ENCODE measurements around the gene CA10. TPM values are rescaled to one million over a fixed set of nuclear protein-coding genes. Genes with fewer than 3 reads are reported as not detected.

CA10 gene
- total RNA-seq, 1 experiment from 2014 or later: not detected

DNA sequence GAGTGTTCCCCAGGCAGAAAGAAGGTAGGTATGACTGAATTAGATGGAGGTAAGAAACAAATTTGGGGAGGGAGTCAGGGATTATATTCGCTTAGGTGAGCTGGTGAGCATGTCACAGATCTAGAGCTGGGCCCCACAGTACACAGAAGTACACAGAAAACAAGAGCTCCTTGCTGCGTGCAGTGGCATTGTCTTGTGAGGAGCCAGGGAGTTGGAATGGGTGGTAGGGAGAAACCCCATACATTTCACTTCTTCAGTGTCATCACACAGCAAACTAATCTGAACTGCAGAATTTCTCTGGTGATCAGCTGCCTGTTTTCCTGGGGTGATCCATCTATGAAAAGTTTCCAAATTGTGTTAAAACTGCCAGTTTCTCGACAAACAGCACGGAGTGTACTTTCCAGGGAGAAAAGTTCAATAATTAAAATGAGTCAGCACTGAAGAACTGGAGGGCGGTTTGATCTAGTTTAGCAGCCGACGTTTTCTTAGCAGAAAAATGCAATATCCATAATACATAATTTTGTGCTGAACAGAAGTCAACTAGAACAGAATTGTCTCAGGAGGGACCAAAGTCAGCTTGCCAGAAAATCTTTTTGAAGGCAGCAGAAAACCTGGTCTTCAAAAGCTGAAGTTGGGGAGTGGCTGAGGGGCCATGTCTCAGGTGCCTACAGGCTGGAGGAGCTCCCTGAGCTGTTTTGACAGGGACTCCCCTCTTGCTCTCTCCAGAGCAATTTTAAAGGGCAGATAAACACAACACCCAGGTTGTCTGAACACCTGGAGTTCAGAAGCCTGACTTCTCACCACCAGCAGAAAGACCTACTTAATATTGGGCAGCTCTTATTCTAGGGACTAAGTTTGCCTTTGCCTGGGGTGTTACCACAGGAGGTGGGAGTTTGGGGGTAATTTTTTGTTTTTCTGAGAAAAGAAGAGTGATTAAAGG, 448.6 kb downstream of the CA10 start:
- H3K79me2 ChIP-seq (ENCODE audit: low read depth): no peaks in the 10 kb centered on the region
- ChIA-PET POLR2A (ENCODE audit: unreplicated experiment) (no interaction called here), CTCF (interaction anchor here (0.5 kb wide), 1 partner anchor 394 kb away, joined by 3 read pairs; no protein-coding TSS in a partner anchor)
- no peak overlapping the region for H3K27ac ChIP-seq
- H2AFZ ChIP-seq: no peak overlapping the region
- intact Hi-C loops (cut with micrococcal nuclease; ENCODE audit: unreplicated experiment): no loop called here
- no peaks in the 10 kb centered on the region for H4K20me1 ChIP-seq (ENCODE audit: insufficient read depth)
- H3K9me3 ChIP-seq (ENCODE audit: insufficient read depth, low read depth): no peaks in the 10 kb centered on the region
- H3K4me3 ChIP-seq: no peak overlapping the region
- H3K36me3 ChIP-seq (ENCODE audit: low read depth): no peaks in the 10 kb centered on the region
- no peaks in the 10 kb centered on the region for H3F3A ChIP-seq (ENCODE audit: insufficient read depth, low read depth)
- no TSS peak for BruUV-seq (replicated peaks)
- no peak overlapping the region for H3K4me2 ChIP-seq
- no peaks in the 10 kb centered on the region for H3K9me2 ChIP-seq (ENCODE audit: insufficient read depth)
- no peaks in the 10 kb centered on the region for H3K4me1 ChIP-seq (replicated peaks; ENCODE audit: insufficient read depth)
- no peak for DNase-seq
- TF ChIP-seq, protein P1, sequence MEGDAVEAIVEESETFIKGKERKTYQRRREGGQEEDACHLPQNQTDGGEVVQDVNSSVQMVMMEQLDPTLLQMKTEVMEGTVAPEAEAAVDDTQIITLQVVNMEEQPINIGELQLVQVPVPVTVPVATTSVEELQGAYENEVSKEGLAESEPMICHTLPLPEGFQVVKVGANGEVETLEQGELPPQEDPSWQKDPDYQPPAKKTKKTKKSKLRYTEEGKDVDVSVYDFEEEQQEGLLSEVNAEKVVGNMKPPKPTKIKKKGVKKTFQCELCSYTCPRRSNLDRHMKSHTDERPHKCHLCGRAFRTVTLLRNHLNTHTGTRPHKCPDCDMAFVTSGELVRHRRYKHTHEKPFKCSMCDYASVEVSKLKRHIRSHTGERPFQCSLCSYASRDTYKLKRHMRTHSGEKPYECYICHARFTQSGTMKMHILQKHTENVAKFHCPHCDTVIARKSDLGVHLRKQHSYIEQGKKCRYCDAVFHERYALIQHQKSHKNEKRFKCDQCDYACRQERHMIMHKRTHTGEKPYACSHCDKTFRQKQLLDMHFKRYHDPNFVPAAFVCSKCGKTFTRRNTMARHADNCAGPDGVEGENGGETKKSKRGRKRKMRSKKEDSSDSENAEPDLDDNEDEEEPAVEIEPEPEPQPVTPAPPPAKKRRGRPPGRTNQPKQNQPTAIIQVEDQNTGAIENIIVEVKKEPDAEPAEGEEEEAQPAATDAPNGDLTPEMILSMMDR (conservative IDR thresholded peaks at IDR 0.05): no peak
- TF ChIP-seq EZH2 (IDR thresholded peaks at IDR 0.05; ENCODE audit: low read depth): no peak
- peaks cover 43% of the 10 kb centered on the region for H3K27me3 ChIP-seq (ENCODE audit: insufficient read depth, low read depth)

DNA sequence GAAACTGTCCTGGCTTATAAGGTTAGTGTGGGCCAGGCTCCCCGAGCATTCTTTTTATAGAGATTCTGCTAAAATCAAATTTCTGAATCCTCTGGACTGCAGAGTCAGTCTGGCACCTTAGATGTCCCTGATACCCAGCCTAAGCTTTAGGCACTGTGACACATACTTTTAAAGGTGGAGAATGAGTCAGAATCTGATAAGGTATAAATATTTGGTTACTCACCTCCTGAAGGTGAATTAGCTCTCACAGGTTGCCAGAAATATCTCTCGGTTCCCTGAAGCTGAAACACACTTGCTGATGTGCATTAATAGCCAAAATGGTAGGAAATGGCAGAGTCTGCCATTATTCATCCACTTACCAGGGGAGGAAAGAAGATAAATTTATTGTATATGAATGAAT, 451.3 kb downstream of the CA10 start:
- TF ChIP-seq, protein P1 (conservative IDR thresholded peaks at IDR 0.05): no peak
- no peak for TF ChIP-seq EZH2 (IDR thresholded peaks at IDR 0.05; ENCODE audit: low read depth)
- Histone ChIP-seq H3K9me3 (ENCODE audit: insufficient read depth, low read depth) (no peaks in the 10 kb centered on the region), H3K9me2 (ENCODE audit: insufficient read depth) (no peaks in the 10 kb centered on the region), H3K4me3 (no peak overlapping the region), H3K79me2 (ENCODE audit: low read depth) (no peaks in the 10 kb centered on the region), H3K27me3 (ENCODE audit: insufficient read depth, low read depth) (peaks cover 25% of the 10 kb centered on the region), H2AFZ (no peak overlapping the region), H3K4me1 (replicated peaks; ENCODE audit: insufficient read depth) (no peaks in the 10 kb centered on the region), H3F3A (ENCODE audit: insufficient read depth, low read depth) (no peaks in the 10 kb centered on the region), H3K36me3 (ENCODE audit: low read depth) (no peaks in the 10 kb centered on the region), H4K20me1 (ENCODE audit: insufficient read depth) (no peaks in the 10 kb centered on the region), H3K27ac (no peak overlapping the region), H3K4me2 (no peak overlapping the region)
- ChIA-PET POLR2A (ENCODE audit: unreplicated experiment) (no interaction called here), CTCF (no interaction called here)
- peak in 1 of 2 experiments; percentile 53 for DNase-seq
- intact Hi-C loops (cut with micrococcal nuclease; ENCODE audit: unreplicated experiment): no loop called here
- BruUV-seq (replicated peaks): no TSS peak

DNA sequence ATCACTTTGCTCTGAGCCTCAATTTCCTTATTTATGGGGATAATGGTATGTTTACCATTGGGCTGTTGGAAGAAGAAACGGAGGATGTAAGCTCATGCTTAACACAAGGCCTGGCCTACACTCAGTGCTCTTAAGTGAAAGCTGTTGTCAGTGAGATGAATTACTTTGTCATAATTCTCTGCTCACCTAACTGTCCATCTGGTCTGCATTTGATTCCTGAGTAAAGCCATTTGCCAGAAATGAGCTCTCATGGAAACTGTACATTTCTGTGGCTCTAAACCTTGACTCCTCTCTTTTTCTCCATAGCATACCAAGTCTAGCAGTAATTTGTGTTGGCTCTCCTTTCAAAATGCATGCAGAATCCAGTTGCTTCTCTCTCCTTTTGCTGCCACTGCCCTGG, 452.4 kb downstream of the CA10 start:
- Histone ChIP-seq H3K4me2 (no peak overlapping the region), H3K9me3 (ENCODE audit: insufficient read depth, low read depth) (no peaks in the 10 kb centered on the region), H3K4me1 (replicated peaks; ENCODE audit: insufficient read depth) (no peaks in the 10 kb centered on the region), H3K4me3 (no peak overlapping the region), H3K79me2 (ENCODE audit: low read depth) (no peaks in the 10 kb centered on the region), H4K20me1 (ENCODE audit: insufficient read depth) (no peaks in the 10 kb centered on the region), H3F3A (ENCODE audit: insufficient read depth, low read depth) (no peaks in the 10 kb centered on the region), H3K9me2 (ENCODE audit: insufficient read depth) (no peaks in the 10 kb centered on the region), H3K27ac (no peak overlapping the region), H3K27me3 (ENCODE audit: insufficient read depth, low read depth) (peaks cover 15% of the 10 kb centered on the region), H3K36me3 (ENCODE audit: low read depth) (no peaks in the 10 kb centered on the region), H2AFZ (no peak overlapping the region)
- POLR2A ChIA-PET (ENCODE audit: unreplicated experiment): no interaction called here
- no TSS peak for BruUV-seq (replicated peaks)
- no peak for DNase-seq
- CTCF ChIA-PET: no interaction called here
- TF ChIP-seq, protein P1 (conservative IDR thresholded peaks at IDR 0.05): no peak
- TF ChIP-seq EZH2 (IDR thresholded peaks at IDR 0.05; ENCODE audit: low read depth): no peak
- intact Hi-C loops (cut with micrococcal nuclease; ENCODE audit: unreplicated experiment): no loop called here

Measured in PC-9 (cell line).